Measurements from ENCODE around the gene NOS1AP.

DNA sequence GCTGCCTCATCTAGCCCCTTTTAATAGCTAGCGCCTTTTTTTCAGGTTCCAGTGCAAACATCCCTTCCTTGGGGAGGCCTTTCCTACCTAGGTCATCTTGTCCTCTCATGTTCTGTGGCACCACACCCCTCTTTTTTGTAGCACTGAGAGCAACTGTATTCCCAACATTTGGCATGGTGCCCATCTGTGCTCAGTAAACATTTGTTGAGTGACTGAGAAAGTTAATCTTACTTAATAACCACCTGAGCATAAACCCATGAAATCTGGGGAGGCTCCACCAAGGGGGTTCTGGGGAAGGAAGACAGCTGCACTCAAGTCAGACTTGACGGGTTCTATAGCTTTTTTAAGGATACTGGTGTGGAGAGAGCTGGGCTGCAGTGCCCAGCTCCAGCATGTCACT, 90.0 kb downstream of the NOS1AP start:
- TF ChIP-seq, protein P1, sequence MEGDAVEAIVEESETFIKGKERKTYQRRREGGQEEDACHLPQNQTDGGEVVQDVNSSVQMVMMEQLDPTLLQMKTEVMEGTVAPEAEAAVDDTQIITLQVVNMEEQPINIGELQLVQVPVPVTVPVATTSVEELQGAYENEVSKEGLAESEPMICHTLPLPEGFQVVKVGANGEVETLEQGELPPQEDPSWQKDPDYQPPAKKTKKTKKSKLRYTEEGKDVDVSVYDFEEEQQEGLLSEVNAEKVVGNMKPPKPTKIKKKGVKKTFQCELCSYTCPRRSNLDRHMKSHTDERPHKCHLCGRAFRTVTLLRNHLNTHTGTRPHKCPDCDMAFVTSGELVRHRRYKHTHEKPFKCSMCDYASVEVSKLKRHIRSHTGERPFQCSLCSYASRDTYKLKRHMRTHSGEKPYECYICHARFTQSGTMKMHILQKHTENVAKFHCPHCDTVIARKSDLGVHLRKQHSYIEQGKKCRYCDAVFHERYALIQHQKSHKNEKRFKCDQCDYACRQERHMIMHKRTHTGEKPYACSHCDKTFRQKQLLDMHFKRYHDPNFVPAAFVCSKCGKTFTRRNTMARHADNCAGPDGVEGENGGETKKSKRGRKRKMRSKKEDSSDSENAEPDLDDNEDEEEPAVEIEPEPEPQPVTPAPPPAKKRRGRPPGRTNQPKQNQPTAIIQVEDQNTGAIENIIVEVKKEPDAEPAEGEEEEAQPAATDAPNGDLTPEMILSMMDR (IDR thresholded peaks at IDR 0.05), result no peak
- TF ChIP-seq POLR2A (IDR thresholded peaks at IDR 0.05), result no peak

Measured in ovary (tissue), 3 donors.